GM19455 (cell line): Measurements from ENCODE around the gene MOB2.
"Not testable (repeated sequence)": the region's sequence is repeated elsewhere in the genome, so short reads cannot be mapped to it uniquely, and the experiment has no call there.

Experiments used
- ATAC-seq: cut with Tn5 transposase; IDR thresholded peaks from one replicate; pipeline ENCODE4 v1.9.1; 2021; ENCODE audit not compliant: unreplicated experiment

The MOB2 gene

DNA sequence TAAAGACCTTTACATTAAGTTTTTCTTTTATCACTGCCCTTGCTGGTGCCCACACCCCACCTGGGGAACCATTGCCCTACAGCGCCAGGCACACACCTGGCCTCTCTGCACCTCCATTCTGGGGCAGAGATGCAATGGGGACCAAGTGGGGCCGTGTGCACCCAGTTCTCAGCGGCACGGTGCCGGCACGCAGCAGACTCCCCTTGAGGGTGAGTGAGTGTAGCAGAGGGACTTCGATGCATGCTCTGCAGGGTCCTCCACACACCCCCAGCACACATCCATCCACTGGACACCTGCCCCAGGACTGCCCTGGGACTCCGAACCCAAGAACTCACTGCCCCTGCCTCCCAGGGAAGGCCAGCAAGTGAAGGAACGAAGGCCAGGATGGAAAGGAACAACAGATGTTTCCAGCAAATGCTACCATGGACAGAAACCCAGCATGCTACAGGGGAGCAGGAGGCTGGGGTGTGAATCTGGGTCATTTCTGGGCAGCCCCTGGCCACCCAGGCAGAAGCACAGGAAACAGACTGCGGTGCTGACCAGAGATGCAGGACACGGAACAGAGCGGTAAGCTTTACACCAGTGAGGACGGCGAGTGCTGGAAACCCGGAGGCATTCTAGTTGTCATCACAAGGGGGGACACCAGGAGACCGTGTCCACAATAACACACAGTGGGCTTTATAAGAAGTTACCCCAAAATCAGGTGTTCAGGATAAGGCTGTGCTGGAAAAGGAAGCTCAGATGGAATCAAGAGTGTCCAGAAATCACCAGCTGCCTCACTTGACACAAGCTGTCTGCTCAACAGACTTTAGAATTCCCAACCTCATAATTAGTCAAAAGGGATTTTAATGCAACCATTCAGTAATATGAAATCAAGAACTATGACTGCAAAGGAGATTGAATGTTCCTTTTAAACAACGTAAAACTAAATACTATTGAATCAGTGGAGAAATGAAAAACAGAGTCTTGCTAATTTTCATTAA, 32.7 kb upstream of the MOB2 start:
- ATAC-seq = no peak

DNA sequence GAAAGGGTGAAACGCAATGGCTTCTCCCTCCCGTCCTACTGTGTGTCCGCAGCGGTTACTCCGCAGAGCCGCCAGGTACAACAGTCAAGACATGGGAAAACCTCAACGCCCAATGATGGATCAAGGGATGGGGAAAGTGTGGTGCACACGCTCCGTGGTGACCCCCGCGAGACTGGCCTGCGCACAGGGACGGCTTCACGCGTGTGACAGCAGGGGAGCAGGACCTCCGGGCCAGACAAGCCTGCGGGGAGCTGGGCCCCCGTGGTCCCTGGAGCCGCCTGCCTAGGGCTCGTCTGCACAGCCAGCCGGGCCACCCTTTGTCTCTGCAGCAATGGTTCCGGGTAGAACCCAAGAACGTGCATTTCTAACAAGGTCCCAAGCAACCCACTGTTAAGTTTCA, 31.7 kb upstream of the MOB2 start:
- no peak for ATAC-seq

DNA sequence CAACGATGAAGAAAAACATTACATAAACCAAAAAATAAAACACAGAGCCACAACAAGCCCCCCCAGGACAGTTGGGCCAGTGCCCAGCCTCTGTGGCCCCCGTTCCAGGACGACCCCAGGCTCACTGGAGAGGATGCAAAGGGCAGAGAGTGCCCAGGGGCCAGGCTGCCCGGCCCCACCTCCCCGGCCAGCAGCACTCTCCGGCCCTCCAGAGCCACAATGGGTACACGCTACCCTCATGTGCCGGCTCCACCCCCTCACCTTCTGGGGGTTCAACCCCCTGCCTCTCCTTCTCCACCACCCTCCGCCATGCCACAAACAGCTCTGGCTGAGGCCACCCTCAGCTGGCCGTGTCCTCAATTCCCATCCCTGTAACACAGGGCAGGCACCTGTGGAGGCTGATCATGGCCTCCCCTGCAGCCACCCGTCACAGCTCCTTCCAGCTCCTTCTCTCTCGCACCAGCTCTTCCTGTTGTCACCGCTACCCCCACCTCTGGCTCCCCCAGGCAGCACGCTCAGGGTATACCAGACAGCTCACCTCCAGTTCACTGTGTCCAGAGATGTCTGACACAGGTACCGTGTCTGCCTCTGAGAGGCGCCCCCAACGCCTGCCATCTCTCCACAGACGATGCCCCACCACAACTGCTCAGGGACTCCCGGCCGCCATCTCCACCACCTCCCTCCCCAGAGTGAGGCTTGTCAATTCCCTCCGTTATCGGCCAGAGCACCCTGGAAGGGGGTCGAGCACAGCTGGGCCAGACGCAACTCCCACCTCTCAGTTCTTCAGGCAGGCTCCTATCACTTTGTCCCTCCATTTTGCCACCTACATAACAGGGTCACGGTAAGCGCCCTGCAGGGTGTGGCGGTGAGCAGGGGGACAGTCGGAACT, 30.8 kb upstream of the MOB2 start:
- ATAC-seq = no peak

DNA sequence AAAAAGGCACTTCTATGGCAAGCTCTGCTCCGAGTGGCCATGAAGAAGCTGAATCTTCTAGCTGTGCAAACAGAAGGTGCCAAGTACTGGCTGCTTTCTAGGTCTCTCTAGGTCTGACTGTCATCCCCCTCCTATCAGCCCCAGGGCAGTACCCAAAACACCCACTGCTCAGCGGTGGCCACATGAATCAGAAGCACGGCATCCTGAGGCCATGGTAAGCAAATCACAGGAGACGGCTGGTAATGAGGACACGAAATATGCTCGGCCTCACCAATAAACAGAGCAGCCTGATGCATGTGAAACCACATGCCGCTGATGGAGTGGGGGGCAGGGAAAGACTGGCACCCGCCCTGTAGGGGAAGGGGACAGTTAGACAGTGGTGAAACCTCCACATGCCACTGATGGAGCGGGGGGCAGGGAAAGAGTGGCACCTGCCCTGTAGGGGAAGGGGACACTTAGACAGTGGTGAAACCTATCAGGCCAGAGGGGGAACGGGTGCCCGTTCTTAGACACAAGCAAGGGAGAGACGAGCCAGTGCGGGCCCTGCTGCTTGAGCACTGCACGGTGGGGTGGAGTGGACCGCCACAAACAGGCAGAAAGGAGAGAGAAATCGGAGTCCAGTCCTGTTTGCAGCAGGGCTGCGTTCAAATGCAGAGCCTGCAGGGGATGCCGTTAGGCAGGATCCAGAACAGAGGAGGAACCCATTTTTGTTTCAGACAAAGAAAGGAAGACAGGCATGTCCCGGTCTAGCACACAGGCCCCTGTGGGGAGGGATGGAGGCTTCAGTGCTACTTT, 29.9 kb upstream of the MOB2 start:
- ATAC-seq = no peak

DNA sequence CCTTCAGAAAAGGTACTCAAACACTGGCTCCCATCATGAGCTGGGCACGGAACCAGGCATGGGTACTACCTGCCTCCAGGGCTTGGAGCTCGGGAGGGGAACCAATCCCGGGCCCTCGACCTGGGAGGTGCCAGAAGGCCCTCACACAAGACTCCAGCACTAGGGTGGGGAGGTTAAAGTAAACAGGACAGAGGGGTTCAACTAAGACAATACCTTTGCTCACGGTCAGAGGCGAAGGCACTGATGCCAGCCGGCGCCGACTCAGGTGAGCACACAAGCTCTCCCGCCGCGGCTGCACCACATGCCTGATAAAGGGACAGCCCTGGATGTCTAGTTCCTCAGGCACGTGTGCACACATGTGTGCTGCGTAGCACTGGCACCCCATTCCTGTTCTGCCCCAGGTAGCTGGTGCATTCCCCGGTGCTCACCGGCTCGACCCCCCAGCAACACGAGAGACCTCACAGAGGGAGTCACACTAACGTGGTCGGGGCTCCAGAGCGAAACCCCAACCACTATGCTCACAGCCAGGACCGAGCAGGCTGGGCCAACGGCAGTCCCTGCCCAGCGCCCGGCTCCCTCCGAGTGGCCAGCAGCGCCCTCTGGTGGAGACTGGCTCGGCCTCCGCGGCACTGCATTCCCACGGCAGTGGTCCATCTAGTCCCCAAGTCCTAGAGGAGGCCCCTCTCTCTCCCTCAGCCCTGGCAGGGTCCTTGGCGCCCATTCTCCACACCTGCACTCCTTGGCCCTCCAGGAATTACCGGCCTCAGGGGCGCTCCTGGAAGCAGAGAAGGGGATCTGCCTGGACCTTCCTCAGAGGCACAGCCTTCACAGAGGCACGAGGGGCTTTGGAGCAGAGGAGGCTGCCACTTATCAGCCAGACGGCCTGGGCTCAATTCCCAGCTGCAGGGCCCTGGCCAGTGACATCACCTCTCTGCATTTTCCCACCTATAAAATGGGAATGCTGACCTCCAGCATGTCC, 28.8 kb upstream of the MOB2 start:
- no peak for ATAC-seq

DNA sequence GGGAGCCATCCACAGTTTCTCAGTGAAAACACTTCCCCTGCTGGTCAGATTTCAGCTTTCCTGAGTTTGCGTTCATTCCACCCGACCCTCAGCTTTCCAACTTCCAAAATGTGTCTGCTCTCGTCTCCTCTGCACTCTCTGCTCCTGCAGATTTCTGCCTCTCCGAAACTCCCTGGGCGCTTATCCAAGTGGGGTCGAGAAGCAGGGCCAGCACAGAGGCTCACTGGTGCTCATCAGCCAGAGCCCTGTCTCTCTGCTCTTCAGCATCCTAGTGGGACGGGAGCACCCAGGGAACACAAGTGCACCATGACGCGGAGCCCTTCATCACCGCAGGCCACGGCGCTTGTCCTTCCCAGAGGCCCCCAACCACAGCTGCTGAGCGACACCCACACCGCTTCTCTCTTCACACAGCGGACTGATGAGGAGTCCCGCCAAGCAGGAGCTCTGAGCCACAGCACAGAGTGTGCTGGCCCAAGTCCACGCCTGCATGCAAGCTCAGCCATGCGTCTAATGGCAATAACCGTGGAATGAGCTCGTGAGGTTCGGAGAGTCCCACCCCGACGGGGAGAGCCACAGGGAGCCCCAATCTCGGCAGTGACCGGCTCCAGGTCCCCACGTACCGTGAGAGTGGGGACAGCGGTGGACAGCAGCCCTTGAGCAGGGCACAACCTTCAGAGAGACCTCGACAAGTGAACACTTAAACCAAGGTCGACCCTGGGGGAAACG, 27.9 kb upstream of the MOB2 start:
- no peak for ATAC-seq

DNA sequence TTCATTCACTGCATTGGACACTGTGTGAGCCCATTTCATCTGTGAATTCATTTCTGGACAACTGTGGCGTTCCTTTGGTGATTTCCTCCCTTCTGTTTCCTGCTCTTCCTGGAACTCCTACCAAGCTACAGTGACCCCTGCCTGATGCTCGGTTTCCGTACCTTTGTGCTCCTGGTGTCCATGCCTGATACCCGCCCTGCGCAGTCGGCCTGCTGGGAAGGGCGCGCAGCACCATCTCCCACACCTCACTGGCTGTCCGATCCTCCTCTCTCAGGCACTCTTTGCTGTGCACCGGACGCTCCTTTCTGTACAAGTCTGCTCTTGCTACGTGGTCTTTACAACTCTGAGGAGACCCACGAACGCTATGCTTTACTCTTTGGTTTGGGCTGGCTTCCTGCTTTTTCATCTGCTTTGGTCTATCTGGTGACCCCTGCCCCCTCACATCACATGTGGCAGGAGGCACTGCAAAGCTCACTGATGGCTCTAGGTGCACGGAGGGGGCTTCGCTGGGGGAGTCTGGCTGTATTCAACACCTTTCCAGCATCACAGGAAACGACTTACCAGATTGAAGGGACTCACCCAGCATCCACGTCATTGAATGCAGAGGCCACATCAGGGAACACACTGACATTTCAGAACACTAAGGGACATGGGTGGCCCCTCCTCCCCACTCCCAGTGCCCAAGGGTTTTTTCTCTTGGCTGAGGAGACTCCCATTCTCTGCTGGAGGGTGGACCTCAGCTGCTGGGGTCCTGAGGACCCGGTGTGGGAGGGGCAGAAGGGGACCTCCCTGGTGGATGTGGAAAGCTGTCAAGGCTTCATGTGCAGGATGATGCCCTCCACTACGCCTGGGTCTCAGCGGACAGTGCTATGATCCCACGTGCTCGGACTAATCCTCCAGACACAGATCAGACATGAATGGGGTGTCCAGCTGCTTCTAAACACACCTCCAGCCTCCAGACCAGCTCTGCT, 27.0 kb upstream of the MOB2 start:
- ATAC-seq = no peak

DNA sequence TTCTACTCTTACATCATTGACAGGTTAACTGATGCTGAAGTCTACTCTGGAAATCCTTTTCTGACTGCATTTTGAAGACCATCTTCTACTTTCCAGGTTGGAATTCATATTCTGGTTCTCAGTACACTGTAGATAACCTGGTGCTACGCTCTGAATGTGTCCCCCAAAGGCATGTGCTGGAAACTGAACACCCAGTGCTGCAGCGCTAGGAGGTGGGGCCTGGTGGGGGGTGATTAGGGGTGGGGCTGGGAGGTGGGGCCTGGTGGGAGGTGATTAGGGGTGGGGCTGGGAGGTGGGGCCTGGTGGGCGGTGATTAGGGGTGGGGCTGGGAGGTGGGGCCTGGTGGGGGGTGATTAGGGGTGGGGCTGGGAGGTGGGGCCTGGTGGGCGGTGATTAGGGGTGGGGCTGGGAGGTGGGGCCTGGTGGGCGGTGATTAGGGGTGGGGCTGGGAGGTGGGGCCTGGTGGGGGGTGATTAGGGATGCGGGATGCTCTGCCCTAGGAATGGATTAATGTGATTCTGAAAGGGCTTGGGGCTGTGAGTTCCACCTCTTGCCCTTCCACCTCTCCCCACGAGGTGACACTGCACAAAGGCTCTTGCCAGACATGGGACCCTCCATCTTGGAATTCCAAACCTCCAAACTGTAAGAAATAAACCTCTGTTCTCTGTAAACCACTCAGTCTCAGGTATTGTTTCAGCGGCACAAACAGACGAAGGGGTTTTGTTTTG, 26.1 kb upstream of the MOB2 start:
- ATAC-seq = not testable (repeated sequence)

DNA sequence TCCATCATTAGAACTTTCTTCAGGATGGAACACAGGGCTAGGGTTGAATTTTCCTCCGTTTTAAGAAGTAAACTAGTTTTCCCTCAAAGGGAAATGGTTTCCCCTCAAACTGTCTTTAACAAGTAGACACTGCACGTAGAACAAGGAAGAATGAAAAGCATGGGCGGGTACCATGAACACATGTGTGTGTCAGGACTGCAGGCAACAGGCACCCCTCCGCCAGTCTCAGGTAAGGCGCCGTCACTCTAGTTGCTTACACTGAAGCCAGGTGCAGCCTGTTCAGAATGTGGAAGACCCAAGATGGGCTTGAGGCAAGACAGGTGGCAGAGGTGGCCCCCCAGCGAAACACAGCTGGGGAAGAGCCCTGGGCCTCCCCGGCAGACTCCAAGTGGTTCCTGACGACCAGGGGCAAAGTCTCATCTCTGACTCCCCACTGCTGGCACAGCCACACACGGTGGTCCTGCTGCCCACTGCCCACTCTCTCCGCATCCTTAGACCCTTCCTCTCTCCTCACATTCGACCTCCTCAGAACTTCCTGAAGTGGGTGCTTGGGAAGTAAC, 25.4 kb upstream of the MOB2 start:
- no peak for ATAC-seq

DNA sequence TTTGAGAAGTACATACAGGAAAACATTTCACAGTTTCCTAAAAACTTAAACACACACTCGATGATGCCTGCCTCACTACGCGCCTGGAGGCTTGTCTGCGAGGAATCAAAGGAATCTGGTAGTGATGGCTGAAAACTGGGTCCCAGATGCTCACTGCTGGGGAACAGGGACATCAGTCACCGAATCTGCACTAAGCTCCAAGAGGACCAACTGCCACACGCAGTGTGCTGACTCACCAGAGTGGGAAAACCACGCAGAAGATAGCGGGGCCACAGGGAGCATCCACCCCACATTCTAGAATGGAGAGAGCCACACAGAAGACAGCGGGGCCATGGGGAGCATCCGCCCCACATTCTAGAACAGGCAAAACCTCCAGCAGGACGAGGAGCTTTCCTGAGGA, 24.3 kb upstream of the MOB2 start:
- ATAC-seq = no peak

DNA sequence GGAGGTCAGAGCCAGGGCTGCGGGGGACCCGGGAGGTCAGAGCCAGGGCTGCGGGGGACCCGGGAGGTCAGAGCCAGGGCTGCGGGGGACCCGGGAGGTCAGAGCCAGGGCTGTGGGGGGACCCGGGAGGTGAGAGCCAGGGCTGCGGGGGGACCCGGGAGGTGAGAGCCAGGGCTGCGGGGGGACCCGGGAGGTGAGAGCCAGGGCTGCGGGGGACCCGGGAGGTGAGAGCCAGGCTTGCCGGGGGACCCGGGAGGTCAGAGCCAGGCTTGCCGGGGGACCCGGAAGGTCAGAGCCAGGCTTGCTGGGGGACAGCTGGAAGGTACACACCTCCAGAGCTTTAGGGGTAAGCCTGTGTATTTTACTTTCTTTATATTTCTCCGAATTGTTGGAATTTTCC, 23.8 kb upstream of the MOB2 start:
- not testable (repeated sequence) for ATAC-seq

DNA sequence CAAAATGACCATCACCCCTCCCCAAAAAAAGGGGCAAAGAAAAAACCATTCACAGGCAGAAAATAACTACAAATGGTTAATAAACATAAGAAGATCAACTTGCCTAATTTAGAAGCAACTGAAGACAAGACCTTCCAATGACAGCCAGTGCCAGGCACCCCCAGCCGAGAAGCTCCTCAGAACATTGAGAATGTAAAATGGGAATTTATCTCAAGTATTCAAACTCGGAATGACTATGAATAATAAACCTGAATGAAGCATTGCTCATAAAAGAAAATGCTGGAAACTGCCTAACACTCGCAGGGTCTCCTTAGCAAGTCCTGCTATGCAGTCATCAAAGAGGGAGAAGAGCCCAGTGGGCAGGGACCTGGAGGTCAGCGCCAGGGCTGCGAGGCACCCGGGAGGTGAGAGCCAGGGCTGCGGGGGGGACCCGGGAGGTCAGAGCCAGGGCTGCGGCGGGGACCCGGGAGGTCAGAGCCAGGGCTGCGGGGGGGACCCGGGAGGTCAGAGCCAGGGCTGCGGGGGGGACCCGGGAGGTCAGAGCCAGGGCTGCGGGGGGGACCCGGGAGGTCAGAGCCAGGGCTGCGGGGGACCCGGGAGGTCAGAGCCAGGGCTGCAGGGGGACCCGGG, 23.2 kb upstream of the MOB2 start:
- ATAC-seq = no peak

DNA sequence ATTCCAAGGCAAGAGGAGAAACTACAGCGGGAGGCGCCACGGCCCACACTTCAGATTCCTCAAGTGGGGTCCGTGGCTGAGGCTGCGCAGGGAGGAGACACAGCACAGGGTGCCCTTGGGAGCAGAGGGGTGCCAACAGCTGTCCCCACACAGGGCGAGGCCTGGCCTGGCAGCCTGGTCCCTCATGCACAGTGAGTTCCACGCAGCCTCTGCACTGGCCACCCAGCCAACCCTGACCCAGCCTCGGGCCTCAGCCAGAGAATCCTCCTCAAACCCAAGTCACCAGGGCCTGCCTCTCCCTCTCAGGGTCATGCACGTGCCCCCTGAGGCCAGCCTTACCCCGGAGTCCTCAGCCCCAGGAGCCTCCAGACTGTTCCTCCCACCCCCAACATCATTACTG, 22.4 kb upstream of the MOB2 start:
- no peak for ATAC-seq

DNA sequence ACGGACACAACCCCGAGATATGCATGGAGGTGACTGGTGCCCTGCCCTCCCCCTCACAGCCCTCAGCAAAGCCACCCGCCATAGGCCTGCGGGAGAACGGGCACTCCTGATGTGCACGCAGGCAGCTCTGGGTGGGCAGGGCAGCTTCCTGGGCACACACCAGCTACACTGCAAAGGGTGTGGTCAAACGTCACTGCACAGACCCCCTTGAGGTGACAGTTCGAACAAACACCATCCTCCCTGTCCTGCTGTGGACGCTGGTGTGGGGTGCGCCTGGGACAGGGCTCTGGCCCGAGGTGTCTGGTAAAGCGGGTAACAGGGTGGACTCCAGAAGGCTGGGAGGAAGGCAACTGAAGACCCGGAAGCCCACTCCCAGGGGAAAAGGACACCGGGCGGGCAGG, 21.9 kb upstream of the MOB2 start:
- no peak for ATAC-seq

DNA sequence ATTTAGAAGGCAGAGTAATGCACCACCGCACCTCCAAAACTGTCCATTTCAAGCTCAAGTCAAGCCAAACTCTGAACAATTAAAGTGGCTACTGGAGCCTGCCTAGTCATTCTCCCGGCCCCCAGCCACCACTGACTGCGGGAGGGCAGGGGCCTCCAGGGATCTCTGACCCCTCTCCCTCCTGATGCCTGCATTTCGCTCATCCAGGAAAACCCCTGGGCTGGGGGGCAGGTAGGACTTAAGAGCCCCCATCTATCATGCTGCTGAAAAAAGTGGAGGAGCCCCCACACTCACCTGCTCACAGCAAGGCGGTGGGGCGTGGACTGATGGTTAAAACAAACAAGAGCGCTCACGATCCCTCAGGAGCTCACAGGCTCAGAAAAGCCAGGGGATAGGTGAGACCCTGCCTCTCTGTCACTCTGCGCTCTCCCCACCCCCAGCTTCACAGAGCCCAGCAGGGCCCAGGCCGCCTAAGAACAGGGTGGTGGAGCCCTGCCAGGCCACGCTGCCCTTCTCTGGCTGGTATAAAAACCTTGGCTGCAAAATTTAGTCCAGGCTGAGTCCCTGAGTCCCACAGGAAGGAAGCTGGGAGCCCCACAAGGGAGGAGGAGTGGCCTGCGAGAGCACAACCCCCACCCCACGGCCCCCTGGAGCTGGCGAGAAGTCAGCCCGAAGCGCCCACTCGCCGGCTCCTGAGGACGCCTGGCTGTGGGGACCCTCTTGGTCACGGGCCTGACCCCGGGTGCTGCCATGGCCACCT, 21.0 kb upstream of the MOB2 start:
- ATAC-seq = no peak

DNA sequence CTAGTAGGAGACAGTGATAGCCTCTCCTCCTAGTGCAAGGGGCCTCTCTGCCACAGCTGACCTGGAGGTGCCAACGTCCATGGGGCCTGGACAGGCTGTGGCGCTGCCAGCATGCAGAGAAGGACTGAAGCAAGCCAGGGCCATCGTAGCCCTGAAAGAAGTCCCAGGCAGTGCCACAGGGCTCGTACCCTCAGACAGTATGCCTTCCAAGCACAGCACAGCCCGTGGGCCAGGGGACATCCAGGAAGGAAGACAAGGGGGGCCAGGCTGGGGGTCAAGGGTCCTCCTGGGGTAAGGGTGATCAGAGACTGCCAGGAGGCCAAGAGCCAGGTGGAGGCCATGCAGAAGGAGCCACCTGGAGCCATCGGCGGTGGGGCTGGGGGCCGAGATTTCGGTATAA, 20.4 kb upstream of the MOB2 start:
- no peak for ATAC-seq
